ENCODE data around the gene PLCB1. TPM values are rescaled to one million over a fixed set of nuclear protein-coding genes. Genes with fewer than 3 reads are reported as not detected.

PLCB1 gene
- total RNA-seq, 4 donors from 2014 or later: 13.5 to 110 (median 30.4) TPM

DNA sequence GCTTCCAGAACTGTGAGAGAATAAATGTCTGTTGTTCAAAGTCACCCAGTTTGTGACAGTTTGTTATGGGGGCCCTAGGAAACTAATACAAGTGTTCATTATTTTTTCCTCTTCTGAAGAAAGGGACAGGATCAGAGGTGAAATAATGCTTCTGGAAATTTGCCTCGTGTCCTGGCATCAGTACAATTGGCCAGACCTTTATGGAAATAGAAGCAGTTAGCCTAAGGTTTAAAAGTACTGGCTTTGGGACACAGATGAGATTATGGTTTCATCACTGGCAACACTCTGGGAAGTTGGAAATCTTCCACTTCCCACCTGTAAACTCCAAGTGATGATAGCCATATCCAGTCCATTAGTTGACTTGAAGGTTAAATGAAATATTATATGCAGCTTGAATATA lies 88.7 kb downstream of the PLCB1 start:
- H3K27me3 ChIP-seq: no peaks in the 10 kb centered on the region
- H3K4me1 ChIP-seq: no peaks in the 10 kb centered on the region
- no peaks in the 10 kb centered on the region for H3K9me3 ChIP-seq
- TF ChIP-seq POLR2A (IDR thresholded peaks at IDR 0.05): no peak
- TF ChIP-seq, protein P1, sequence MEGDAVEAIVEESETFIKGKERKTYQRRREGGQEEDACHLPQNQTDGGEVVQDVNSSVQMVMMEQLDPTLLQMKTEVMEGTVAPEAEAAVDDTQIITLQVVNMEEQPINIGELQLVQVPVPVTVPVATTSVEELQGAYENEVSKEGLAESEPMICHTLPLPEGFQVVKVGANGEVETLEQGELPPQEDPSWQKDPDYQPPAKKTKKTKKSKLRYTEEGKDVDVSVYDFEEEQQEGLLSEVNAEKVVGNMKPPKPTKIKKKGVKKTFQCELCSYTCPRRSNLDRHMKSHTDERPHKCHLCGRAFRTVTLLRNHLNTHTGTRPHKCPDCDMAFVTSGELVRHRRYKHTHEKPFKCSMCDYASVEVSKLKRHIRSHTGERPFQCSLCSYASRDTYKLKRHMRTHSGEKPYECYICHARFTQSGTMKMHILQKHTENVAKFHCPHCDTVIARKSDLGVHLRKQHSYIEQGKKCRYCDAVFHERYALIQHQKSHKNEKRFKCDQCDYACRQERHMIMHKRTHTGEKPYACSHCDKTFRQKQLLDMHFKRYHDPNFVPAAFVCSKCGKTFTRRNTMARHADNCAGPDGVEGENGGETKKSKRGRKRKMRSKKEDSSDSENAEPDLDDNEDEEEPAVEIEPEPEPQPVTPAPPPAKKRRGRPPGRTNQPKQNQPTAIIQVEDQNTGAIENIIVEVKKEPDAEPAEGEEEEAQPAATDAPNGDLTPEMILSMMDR (IDR thresholded peaks at IDR 0.05): no peak
- intact Hi-C loops (cut with DNase I; ENCODE audit: low total_unique reads): no loop called here
- no peak overlapping the region for H3K4me3 ChIP-seq
- no peak overlapping the region for H3K27ac ChIP-seq
- DNase-seq: no peak
- no peaks in the 10 kb centered on the region for H3K36me3 ChIP-seq

DNA sequence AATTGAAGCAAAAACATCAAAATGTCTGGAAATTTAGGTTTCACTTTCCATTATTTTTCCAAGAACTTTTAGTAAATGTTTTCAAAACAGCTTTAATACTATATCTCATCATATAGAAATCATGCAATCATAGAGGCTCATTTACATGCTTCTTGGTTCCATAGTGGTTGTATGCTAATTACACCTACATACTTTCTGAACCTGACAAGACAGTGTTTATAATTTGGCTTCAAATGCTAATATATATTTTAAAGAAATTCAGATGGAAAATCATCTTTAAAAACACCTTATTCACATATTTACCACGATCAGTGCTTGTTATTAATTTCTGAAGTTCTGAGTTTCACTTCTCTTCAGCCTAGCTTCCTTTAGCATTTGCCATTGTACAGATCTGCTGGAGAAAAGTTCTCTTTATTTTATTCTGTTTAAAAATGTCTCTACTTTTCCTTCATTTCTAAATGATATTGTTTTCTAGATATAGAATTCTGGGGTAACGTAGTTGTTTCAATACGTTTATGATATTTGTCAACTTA lies 89.9 kb downstream of the PLCB1 start:
- no peak overlapping the region for H3K27ac ChIP-seq
- no peaks in the 10 kb centered on the region for H3K27me3 ChIP-seq
- H3K9me3 ChIP-seq: no peaks in the 10 kb centered on the region
- H3K4me1 ChIP-seq: no peaks in the 10 kb centered on the region
- intact Hi-C loops (cut with DNase I; ENCODE audit: low total_unique reads): no loop called here
- no peak for DNase-seq
- TF ChIP-seq, protein P1 (IDR thresholded peaks at IDR 0.05): no peak
- no peak for TF ChIP-seq POLR2A (IDR thresholded peaks at IDR 0.05)
- no peaks in the 10 kb centered on the region for H3K36me3 ChIP-seq
- no peak overlapping the region for H3K4me3 ChIP-seq

DNA sequence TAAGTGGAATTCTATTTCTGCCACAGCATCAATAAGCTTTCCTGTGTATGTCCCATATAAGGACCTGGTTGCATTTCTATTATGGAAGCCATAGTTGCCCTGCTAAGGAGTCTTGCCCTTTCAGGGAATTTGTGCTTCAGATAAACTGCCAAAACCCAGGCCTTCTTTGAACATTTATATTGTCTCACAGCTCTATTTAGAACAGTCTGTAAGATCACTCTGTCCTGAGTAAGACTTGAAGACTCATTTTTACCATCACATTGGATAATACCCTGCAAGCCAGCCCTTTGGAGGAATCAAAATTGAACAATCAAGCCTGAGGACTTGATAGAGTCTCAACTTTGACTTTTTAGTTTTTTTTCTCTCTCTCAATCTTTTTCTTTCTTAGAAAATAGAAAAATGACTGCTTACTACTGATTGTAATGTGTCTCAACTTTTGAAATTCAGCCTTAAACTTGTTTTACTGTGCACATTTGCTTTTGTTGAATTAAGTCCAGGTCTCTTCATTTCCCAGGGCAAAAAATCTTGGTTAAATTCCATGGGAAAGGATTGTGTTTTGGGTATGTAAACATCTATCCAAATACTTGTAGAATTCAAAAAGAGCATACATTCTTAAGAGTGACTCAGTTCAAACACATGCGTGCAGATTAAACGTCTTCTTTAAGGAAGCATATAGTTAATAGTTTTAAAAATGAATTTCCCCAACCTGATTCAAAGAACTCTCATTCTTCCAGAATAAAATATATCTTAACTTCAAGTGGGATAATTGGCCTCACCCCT lies 91.2 kb downstream of the PLCB1 start:
- H3K4me1 ChIP-seq: no peaks in the 10 kb centered on the region
- no peak overlapping the region for H3K27ac ChIP-seq
- no peaks in the 10 kb centered on the region for H3K27me3 ChIP-seq
- intact Hi-C loops (cut with DNase I; ENCODE audit: low total_unique reads): no loop called here
- TF ChIP-seq POLR2A (IDR thresholded peaks at IDR 0.05): no peak
- TF ChIP-seq, protein P1 (IDR thresholded peaks at IDR 0.05): no peak
- no peaks in the 10 kb centered on the region for H3K9me3 ChIP-seq
- DNase-seq: no peak
- H3K4me3 ChIP-seq: no peak overlapping the region
- H3K36me3 ChIP-seq: no peaks in the 10 kb centered on the region

DNA sequence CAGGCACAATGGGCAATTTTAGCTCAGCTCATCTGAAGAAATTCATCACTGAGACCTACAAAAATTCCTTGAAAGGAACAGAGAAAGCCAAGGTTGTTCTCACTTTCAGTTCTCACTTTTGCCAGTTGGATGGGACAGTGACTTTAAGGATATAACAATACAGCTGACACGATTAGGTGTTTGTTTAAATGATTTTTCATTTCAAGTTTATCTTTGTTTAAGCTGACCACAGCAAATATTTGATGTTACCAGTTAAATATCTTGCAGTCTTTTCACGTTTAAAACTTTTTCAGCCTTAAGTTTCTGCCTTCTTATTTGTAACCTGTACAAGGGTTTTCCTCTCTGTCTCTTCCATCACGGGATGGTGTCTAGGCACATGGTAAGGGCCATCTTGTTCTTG lies 93.6 kb downstream of the PLCB1 start:
- Histone ChIP-seq H3K9me3 (no peaks in the 10 kb centered on the region), H3K4me1 (no peaks in the 10 kb centered on the region), H3K36me3 (no peaks in the 10 kb centered on the region), H3K4me3 (no peak overlapping the region), H3K27ac (no peak overlapping the region), H3K27me3 (no peaks in the 10 kb centered on the region)
- DNase-seq: no peak
- intact Hi-C loops (cut with DNase I; ENCODE audit: low total_unique reads): no loop called here
- no peak for TF ChIP-seq POLR2A (IDR thresholded peaks at IDR 0.05)
- TF ChIP-seq, protein P1 (IDR thresholded peaks at IDR 0.05): no peak

DNA sequence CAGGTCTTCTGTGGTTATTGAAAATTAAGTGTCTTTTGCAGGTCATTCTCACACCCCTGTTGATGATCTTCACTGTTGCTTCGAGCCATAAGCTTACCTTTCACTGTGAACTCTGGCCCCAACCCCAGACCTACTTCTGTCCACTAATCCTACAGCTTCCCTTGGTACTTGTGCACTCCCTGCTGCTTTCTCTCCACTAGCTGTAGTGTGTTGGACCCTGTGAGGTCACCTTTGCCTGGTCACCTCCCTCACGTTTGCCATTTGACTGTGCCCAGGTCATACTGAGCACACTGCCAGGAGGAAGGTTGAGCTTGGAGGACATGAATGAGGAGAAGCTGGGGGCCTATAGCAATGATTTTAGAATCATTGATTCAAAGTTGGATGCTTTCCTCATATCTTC lies 94.0 kb downstream of the PLCB1 start:
- H3K4me1 ChIP-seq: no peaks in the 10 kb centered on the region
- intact Hi-C loops (cut with DNase I; ENCODE audit: low total_unique reads): no loop called here
- no peak for DNase-seq
- H3K27me3 ChIP-seq: no peaks in the 10 kb centered on the region
- no peaks in the 10 kb centered on the region for H3K36me3 ChIP-seq
- no peak overlapping the region for H3K27ac ChIP-seq
- TF ChIP-seq, protein P1 (IDR thresholded peaks at IDR 0.05): no peak
- TF ChIP-seq POLR2A (IDR thresholded peaks at IDR 0.05): no peak
- no peak overlapping the region for H3K4me3 ChIP-seq
- H3K9me3 ChIP-seq: no peaks in the 10 kb centered on the region

Measured in uterus (tissue), 4 donors.